Neural progenitor cell (in vitro differentiated cells): ENCODE measurements around the gene RBM42. TPM values are rescaled to one million over a fixed set of nuclear protein-coding genes. Genes with fewer than 3 reads are reported as not detected.

ENCODE experiments used
- DNase-seq: peaks from one replicate; pipeline ENCODE4 v3.0.0-alpha.2; 2016; ENCODE audit warnings: low spot score
- H2AFZ ChIP-seq: fragments of 200-600 bp; sonication (generic); replicated peaks from 2 replicates; pipeline ENCODE4 v1.6.1; 2016; ENCODE audit warnings: antibody characterized with exemption
- H3F3A ChIP-seq: fragments of 200-600 bp; sonication (generic); 2 replicates; pipeline ENCODE4 v1.6.1; 2016; ENCODE audit warnings: antibody characterized with exemption, low read depth
- H3K27ac ChIP-seq: fragments of 200-600 bp; sonication (generic); 2 replicates; pipeline ENCODE4 v1.5.1; 2016; ENCODE audit warnings: mild to moderate bottlenecking
- H3K27me3 ChIP-seq: fragments of 200-600 bp; sonication (generic); 2 replicates; pipeline ENCODE4 v1.6.1; 2016; ENCODE audit warnings: mild to moderate bottlenecking, moderate library complexity
- H3K36me3 ChIP-seq: fragments of 200-600 bp; sonication (generic); 2 replicates; pipeline ENCODE4 v1.5.1; 2016
- H3K4me1 ChIP-seq: fragments of 200-600 bp; sonication (generic); 2 replicates; pipeline ENCODE4 v1.6.1; 2016; ENCODE audit warnings: mixed run types
- H3K4me2 ChIP-seq: fragments of 200-600 bp; sonication (generic); 2 replicates; pipeline ENCODE4 v1.6.1; 2016
- H3K4me3 ChIP-seq: fragments of 200-600 bp; sonication (generic); 2 replicates; pipeline ENCODE4 v1.5.1; 2016
- H3K79me2 ChIP-seq: fragments of 200-600 bp; sonication (generic); 2 replicates; pipeline ENCODE4 v1.6.1; 2016; ENCODE audit warnings: low read depth
- H3K9ac ChIP-seq: fragments of 200-600 bp; sonication (generic); 2 replicates; pipeline ENCODE4 v1.6.1; 2016
- H3K9me3 ChIP-seq: fragments of 200-600 bp; sonication (generic); 2 replicates; pipeline ENCODE4 v1.5.1; 2016; ENCODE audit warnings: low read depth
- H4K20me1 ChIP-seq: fragments of 200-600 bp; sonication (generic); 2 replicates; pipeline ENCODE4 v1.6.1; 2016; ENCODE audit warnings: low read depth
- H3K27ac Mint-ChIP-seq: 3 replicates; pipeline ENCODE4 v1.8.0; 2021; ENCODE audit warnings: mixed read lengths
- H3K27me3 Mint-ChIP-seq: 2 replicates; pipeline ENCODE4 v1.8.0; 2022; ENCODE audit warnings: low read depth, mild to moderate bottlenecking, inconsistent platforms, moderate library complexity, mixed read lengths; ENCODE audit not compliant: insufficient read depth
- H3K36me3 Mint-ChIP-seq: 3 replicates; pipeline ENCODE4 v1.8.0; 2021; ENCODE audit warnings: mixed read lengths
- H3K4me1 Mint-ChIP-seq: 3 replicates; pipeline ENCODE4 v1.8.0; 2021; ENCODE audit warnings: mixed read lengths
- H3K4me3 Mint-ChIP-seq: 3 replicates; pipeline ENCODE4 v1.8.0; 2021; ENCODE audit warnings: mild to moderate bottlenecking, moderate library complexity, mixed read lengths
- H3K9me3 Mint-ChIP-seq: 3 replicates; pipeline ENCODE4 v1.8.0; 2020; ENCODE audit warnings: mixed read lengths
- CTCF ChIP-seq: fragments of 200-600 bp; sonication (generic); IDR thresholded peaks from 2 replicates; pipeline ENCODE4 v1.5.1; 2017; ENCODE audit warnings: antibody characterized with exemption, mild to moderate bottlenecking
- EZH2 ChIP-seq: fragments of 200-600 bp; sonication (generic); IDR thresholded peaks from 2 replicates; pipeline ENCODE4 v1.6.1; 2017; ENCODE audit warnings: antibody characterized with exemption, mild to moderate bottlenecking, moderate library complexity
- EZH2phosphoT487 ChIP-seq: fragments of 200-600 bp; sonication (generic); IDR thresholded peaks from 2 replicates; pipeline ENCODE4 v1.6.1; 2017; ENCODE audit warnings: antibody characterized with exemption
- total RNA-seq: library from RNA; depleted of rRNA; stranded (reverse); fragments of >200 nt; gene quantifications from 2 replicates; pipeline ENCODE4 v1.2.3, GENCODE V29; 2015; ENCODE audit warnings: low replicate concordance

The RBM42 gene
- total RNA-seq, 1 donor from 2014 or later = 20.1 TPM

- Histone ChIP-seq H3K36me3 (no peaks in the 10 kb centered on the region), H3F3A (no peaks in the 10 kb centered on the region), H3K4me2 (no peak overlapping the region), H3K27me3 (no peaks in the 10 kb centered on the region), H4K20me1 (no peaks in the 10 kb centered on the region), H3K4me1 (no peaks in the 10 kb centered on the region), H3K79me2 (no peaks in the 10 kb centered on the region), H3K4me3 (no peak overlapping the region), H2AFZ (no peak overlapping the region), H3K27ac (no peak overlapping the region), H3K9ac (no peak overlapping the region), H3K9me3 (no peaks in the 10 kb centered on the region)
- no peak for DNase-seq
- H3K9me3 Mint-ChIP-seq = no peaks in the 10 kb centered on the region
- H3K4me3 Mint-ChIP-seq = no peak overlapping the region
- peak overlapping the region; percentile 59 for H3K27ac Mint-ChIP-seq
- no peak for TF ChIP-seq EZH2
- no peak for TF ChIP-seq EZH2phosphoT487
- TF ChIP-seq CTCF = no peak
- H3K4me1 Mint-ChIP-seq = no peaks in the 10 kb centered on the region
- no peaks in the 10 kb centered on the region for H3K27me3 Mint-ChIP-seq
- peaks cover 10% of the 10 kb centered on the region for H3K36me3 Mint-ChIP-seq
Measured at GRCh38 chr19:35621708-35622107, 7.1 kb upstream of the RBM42 start.

GRCh38 chr19:35622750-35623149 is 6.1 kb upstream of the RBM42 start:
- Histone ChIP-seq H3K4me3 (no peak overlapping the region), H3K4me2 (no peak overlapping the region), H3K4me1 (no peaks in the 10 kb centered on the region), H3K79me2 (no peaks in the 10 kb centered on the region), H2AFZ (no peak overlapping the region), H4K20me1 (no peaks in the 10 kb centered on the region), H3F3A (peaks cover 3% of the 10 kb centered on the region), H3K27ac (no peak overlapping the region), H3K36me3 (no peaks in the 10 kb centered on the region), H3K9me3 (no peaks in the 10 kb centered on the region), H3K27me3 (no peaks in the 10 kb centered on the region), H3K9ac (no peak overlapping the region)
- Mint-ChIP-seq H3K27me3 (no peaks in the 10 kb centered on the region), H3K27ac (no peak overlapping the region), H3K4me1 (no peaks in the 10 kb centered on the region), H3K9me3 (no peaks in the 10 kb centered on the region), H3K36me3 (peaks cover 10% of the 10 kb centered on the region), H3K4me3 (no peak overlapping the region)
- no peak for DNase-seq
- TF ChIP-seq EZH2 (no peak), EZH2phosphoT487 (no peak), CTCF (no peak)

DNA sequence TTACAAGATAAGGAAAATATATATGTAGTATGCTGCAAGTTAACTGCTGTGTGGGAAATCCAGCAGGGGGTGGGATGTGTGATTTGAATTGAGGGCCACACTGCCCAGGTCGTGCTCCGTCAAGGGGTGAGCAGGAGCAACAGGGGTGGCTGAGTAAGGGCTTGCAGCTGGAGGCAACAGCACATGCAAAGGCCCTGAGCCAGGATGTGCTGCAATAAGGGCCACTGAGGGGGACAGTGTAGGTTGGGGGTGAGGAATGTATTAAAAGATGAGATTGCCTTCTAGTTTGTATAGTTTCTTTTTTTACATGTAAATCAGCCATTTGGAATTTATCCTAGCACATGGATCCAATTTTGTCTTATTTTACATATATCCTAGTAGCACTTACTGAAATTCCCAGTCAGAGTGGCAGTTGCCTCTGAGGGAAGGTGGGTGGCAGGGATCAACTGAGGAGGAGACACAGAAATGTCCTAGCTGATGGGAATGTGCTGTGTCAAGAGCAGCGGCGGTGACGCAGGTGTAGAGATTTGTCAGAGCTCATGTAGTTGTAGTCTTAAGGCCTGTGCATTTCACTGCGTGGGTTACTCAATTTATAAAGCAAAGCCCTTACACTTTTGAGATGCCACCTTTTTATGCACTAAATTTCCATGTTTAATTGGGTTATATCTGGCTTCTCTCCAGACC is 5.4 kb upstream of the RBM42 start:
- H3K4me1 Mint-ChIP-seq = peaks cover 4% of the 10 kb centered on the region

More for the DNA sequence above, 5.4 kb upstream of the RBM42 start:
- Histone ChIP-seq H3K4me2 (no peak overlapping the region), H3K27ac (no peak overlapping the region), H4K20me1 (no peaks in the 10 kb centered on the region), H3K4me1 (no peaks in the 10 kb centered on the region), H2AFZ (no peak overlapping the region), H3K4me3 (no peak overlapping the region), H3F3A (peaks cover 9% of the 10 kb centered on the region), H3K9ac (no peak overlapping the region), H3K9me3 (no peaks in the 10 kb centered on the region), H3K27me3 (no peaks in the 10 kb centered on the region), H3K36me3 (no peaks in the 10 kb centered on the region), H3K79me2 (no peaks in the 10 kb centered on the region)
- TF ChIP-seq CTCF (no peak), EZH2phosphoT487 (no peak), EZH2 (no peak)
- H3K27ac Mint-ChIP-seq = no peak overlapping the region
- no peak for DNase-seq
- H3K27me3 Mint-ChIP-seq = no peaks in the 10 kb centered on the region
- H3K36me3 Mint-ChIP-seq = peaks cover 10% of the 10 kb centered on the region
- H3K9me3 Mint-ChIP-seq = no peaks in the 10 kb centered on the region
- no peak overlapping the region for H3K4me3 Mint-ChIP-seq
